Sigmoid colon (tissue), 7 donors: ENCODE results near the gene PIK3R1. TPM values are rescaled to one million over a fixed set of nuclear protein-coding genes. Genes with fewer than 3 reads are reported as not detected.
A peak's percentile ranks its signal among the peaks of the same experiment; 100 is the strongest.

ENCODE experiments used
- DNase-seq: peaks from one replicate; pipeline ENCODE4 v3.0.0-alpha.2; 2019
- H3K27ac ChIP-seq, 4 donors: fragments of 200-600 bp; sonication (generic); one replicate each; pipeline ENCODE4 v1.5.1; 2016 to 2019; ENCODE audit warnings: mild to moderate bottlenecking in 1 of 4
- H3K27me3 ChIP-seq, 3 donors: fragments of 200-600 bp; sonication (generic); one replicate each; pipeline ENCODE4 v1.5.1; 2019; ENCODE audit warnings: mild to moderate bottlenecking in 1 of 3
- H3K36me3 ChIP-seq, 4 donors: fragments of 200-600 bp; sonication (generic); one replicate each; pipeline ENCODE4 v1.5.1; 2016 to 2019
- H3K4me1 ChIP-seq, 4 donors: fragments of 200-600 bp; sonication (generic); one replicate each; pipeline ENCODE4 v1.5.1; 2017 to 2019
- H3K4me3 ChIP-seq, 4 donors: fragments of 200-600 bp; sonication (generic); one replicate each; pipeline ENCODE4 v1.5.1; 2017 to 2019; ENCODE audit warnings: mild to moderate bottlenecking in 2 of 4, moderate library complexity in 1 of 4
- H3K9me3 ChIP-seq, 4 donors: fragments of 200-600 bp in 3 of 4; sonication (generic) in 3 of 4; one replicate each; pipeline versions ENCODE4 v1.5.1 to v1.6.1; 2013 to 2019
- EP300 ChIP-seq, 4 donors: sonication (generic); formaldehyde crosslinking; IDR thresholded peaks; one replicate each; pipeline ENCODE4 v1.6.1; 2017; ENCODE audit warnings: antibody characterized with exemption in 4 of 4
- POLR2A ChIP-seq, 2 donors: fragments of 450-650 bp; IDR thresholded peaks; one replicate each; pipeline ENCODE4 v1.6.1; 2016; ENCODE audit warnings: antibody characterized with exemption in 2 of 2, mild to moderate bottlenecking in 2 of 2, moderate library complexity in 2 of 2
- POLR2AphosphoS5 ChIP-seq, 4 donors: sonication (generic); formaldehyde crosslinking; IDR thresholded peaks; one replicate each; pipeline ENCODE4 v1.6.1; 2017; ENCODE audit warnings: antibody characterized with exemption in 4 of 4
- WGBS, 2 donors: extraction: QIAGEN DNeasy Blood & Tissue Kit; methylation state at CpG; one replicate each; pipeline ENCODE4 v1.1.7; 2013; 5-methylcytosine and 5-hydroxymethylcytosine counted together
- intact Hi-C: fragments of 100-400 bp; cut with DNase I; formaldehyde crosslinking; loops from one replicate; pipeline ENCODE4 v1.15.1; 2023
- polyA plus RNA-seq, 3 donors: library from polyadenylated mRNA; stranded (reverse); fragments of 200-250 nt; gene quantifications; one replicate each; pipeline ENCODE4 v1.2.3, GENCODE V29; 2013
- total RNA-seq, 4 donors: library from RNA; depleted of rRNA; stranded (reverse); fragments of >200 nt; gene quantifications; one replicate each; pipeline ENCODE4 v1.1.0, GENCODE V29; 2016
- TF ChIP-seq, protein P1 (sequence below), 4 experiments: fragments of 450-650 bp in 3 of 4; fragments of 200-600 bp in 1 of 4; IDR thresholded peaks; one replicate each; pipeline ENCODE4 v1.5.1; 2016 to 2019; ENCODE audit warnings: antibody characterized with exemption in 4 of 4, mild to moderate bottlenecking in 3 of 4, moderate library complexity in 2 of 4
- donor health status: healthy with polysubstance abuse.
- donor health status: Bipolar disorder and iron deficiency.
- donor health status: healthy.

PIK3R1 gene
- total and polyA plus RNA-seq, 7 donors, result 9.2 to 227 (median 177) TPM

GRCh38 chr5:68217528-68217927 lies 2.0 kb downstream of the PIK3R1 start:
- H3K36me3 ChIP-seq, result peaks cover 0 to 7% (median 3%) of the 10 kb centered on the region in 4 donors
- H3K27ac ChIP-seq, result peak overlapping the region; percentile 94 to 99 (median 96)
- intact Hi-C loops, result loop anchor here (5.0 kb wide), 3 partner anchors 35 to 970 kb away; no protein-coding TSS in a partner anchor
- H3K4me3 ChIP-seq, result peak overlapping the region; percentile 90 to 98 (median 92)
- no peaks in the 10 kb centered on the region for H3K27me3 ChIP-seq
- DNase-seq, result no peak
- TF ChIP-seq, protein P1, sequence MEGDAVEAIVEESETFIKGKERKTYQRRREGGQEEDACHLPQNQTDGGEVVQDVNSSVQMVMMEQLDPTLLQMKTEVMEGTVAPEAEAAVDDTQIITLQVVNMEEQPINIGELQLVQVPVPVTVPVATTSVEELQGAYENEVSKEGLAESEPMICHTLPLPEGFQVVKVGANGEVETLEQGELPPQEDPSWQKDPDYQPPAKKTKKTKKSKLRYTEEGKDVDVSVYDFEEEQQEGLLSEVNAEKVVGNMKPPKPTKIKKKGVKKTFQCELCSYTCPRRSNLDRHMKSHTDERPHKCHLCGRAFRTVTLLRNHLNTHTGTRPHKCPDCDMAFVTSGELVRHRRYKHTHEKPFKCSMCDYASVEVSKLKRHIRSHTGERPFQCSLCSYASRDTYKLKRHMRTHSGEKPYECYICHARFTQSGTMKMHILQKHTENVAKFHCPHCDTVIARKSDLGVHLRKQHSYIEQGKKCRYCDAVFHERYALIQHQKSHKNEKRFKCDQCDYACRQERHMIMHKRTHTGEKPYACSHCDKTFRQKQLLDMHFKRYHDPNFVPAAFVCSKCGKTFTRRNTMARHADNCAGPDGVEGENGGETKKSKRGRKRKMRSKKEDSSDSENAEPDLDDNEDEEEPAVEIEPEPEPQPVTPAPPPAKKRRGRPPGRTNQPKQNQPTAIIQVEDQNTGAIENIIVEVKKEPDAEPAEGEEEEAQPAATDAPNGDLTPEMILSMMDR (IDR thresholded peaks at IDR 0.05), result no peak
- TF ChIP-seq POLR2AphosphoS5 (IDR thresholded peaks at IDR 0.05), result peak in 1 of 4 donors; percentile 25
- peaks cover 0 to 48% (median 44%) of the 10 kb centered on the region in 4 donors for H3K4me1 ChIP-seq
- 9 to 18% methylated on average over 5 of the region's 5 CpGs for WGBS, 2 donors
- H3K9me3 ChIP-seq, result no peaks in the 10 kb centered on the region

GRCh38 chr5:68219161-68219816 lies 3.7 kb downstream of the PIK3R1 start:
- no peak for DNase-seq
- TF ChIP-seq EP300 (IDR thresholded peaks at IDR 0.05) (no peak), POLR2A (IDR thresholded peaks at IDR 0.05) (no peak), POLR2AphosphoS5 (IDR thresholded peaks at IDR 0.05) (no peak)
- TF ChIP-seq, protein P1 (IDR thresholded peaks at IDR 0.05), result no peak
- no peaks in the 10 kb centered on the region for H3K27me3 ChIP-seq
- peaks cover 0 to 60% (median 57%) of the 10 kb centered on the region in 4 donors for H3K4me1 ChIP-seq
- WGBS, 2 donors, result 24 to 67% methylated on average over 3 of the region's 3 CpGs
- intact Hi-C loops, result loop anchor here (5.0 kb wide), 3 partner anchors 33 to 972 kb away; no protein-coding TSS in a partner anchor
- peak overlapping the region; percentile 94 to 99 (median 96) for H3K27ac ChIP-seq
- peaks cover 0 to 7% (median 3%) of the 10 kb centered on the region in 4 donors for H3K36me3 ChIP-seq
- no peaks in the 10 kb centered on the region for H3K9me3 ChIP-seq
- peak overlapping the region; percentile 90 to 98 (median 92) for H3K4me3 ChIP-seq

- Histone ChIP-seq H3K27me3 (no peaks in the 10 kb centered on the region), H3K4me3 (peak overlapping the region in 2 of 4 donors; percentile 90 to 93), H3K36me3 (peaks cover 0 to 7% (median 3%) of the 10 kb centered on the region in 4 donors), H3K4me1 (peaks cover 0 to 66% (median 64%) of the 10 kb centered on the region in 4 donors), H3K9me3 (no peaks in the 10 kb centered on the region), H3K27ac (peak overlapping the region in 2 of 4 donors; percentile 2 to 94)
- no peak for DNase-seq
- WGBS, 2 donors, result 85 to 92% methylated on average over 7 of the region's 7 CpGs
- TF ChIP-seq EP300 (IDR thresholded peaks at IDR 0.05) (no peak), POLR2AphosphoS5 (IDR thresholded peaks at IDR 0.05) (no peak), POLR2A (IDR thresholded peaks at IDR 0.05) (no peak)
- TF ChIP-seq, protein P1 (IDR thresholded peaks at IDR 0.05), result no peak
- intact Hi-C loops, result no loop called here
Measured at GRCh38 chr5:68220260-68220659, 4.7 kb downstream of the PIK3R1 start.

DNA sequence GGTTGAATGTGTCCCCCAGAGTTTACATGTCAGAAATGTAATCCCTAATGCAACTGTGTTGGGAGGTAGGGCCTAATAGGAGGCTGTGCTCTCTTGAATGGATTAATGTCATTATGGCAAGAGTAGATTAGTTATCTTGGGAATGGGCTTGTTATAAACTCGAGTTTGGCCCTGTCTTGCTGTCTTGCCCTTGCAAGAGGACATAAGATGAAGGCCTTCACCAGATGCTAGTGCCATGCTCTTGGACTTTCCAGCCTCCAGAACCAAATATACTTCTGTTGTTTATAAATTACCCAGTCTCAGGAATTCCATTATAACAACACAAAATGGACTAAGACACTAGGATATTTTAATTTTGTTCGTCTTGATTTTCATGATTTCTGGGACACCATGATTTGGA lies 5.4 kb downstream of the PIK3R1 start:
- Histone ChIP-seq H3K36me3 (peaks cover 0 to 7% (median 3%) of the 10 kb centered on the region in 4 donors), H3K4me3 (no peak overlapping the region), H3K27ac (peak overlapping the region in 1 of 4 donors; percentile 94), H3K9me3 (no peaks in the 10 kb centered on the region), H3K4me1 (peaks cover 0 to 73% (median 70%) of the 10 kb centered on the region in 4 donors), H3K27me3 (no peaks in the 10 kb centered on the region)
- TF ChIP-seq, protein P1 (IDR thresholded peaks at IDR 0.05), result no peak
- TF ChIP-seq EP300 (IDR thresholded peaks at IDR 0.05), result no peak
- TF ChIP-seq POLR2A (IDR thresholded peaks at IDR 0.05), result no peak
- no peak for DNase-seq
- WGBS, 2 donors, result 84 to 95% methylated on average over 2 of the region's 2 CpGs
- intact Hi-C loops, result no loop called here
